Hepatic stellate cell (primary cell): ENCODE results near the gene THAP4.
"Not testable (repeated sequence)": the region's sequence is repeated elsewhere in the genome, so short reads cannot be mapped to it uniquely, and the experiment has no call there.

Experiments
- DNase-seq: peaks from one replicate; pipeline ENCODE4 v3.0.0; 2011; ENCODE audit warnings: low spot score

The THAP4 gene

GRCh38 chr2:241612156-241613016 is 24.6 kb downstream of the THAP4 start:
- no peak for DNase-seq

DNA sequence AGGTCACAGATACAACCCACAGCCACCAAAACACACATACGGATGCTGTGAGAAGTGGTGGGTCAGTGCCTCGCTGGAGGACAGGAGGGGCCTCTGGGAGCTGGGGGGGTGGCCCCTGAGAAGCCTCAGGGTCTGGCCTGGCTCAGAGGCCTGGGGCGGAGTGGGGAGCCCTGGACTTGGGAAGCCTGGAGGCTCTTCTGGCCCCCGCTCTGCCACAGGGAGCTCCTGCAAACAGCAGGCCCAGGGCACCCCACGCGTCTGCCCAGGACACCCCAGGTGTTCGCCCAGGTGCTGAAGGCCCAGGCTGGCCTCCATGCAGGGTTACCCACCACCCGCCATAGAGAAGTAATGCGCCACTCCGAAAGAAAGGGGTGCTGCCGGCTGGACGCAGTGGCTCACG is 25.9 kb downstream of the THAP4 start:
- DNase-seq: no peak

GRCh38 chr2:241609859-241610793 is 26.8 kb downstream of the THAP4 start:
- peak; percentile 90 for DNase-seq

DNA sequence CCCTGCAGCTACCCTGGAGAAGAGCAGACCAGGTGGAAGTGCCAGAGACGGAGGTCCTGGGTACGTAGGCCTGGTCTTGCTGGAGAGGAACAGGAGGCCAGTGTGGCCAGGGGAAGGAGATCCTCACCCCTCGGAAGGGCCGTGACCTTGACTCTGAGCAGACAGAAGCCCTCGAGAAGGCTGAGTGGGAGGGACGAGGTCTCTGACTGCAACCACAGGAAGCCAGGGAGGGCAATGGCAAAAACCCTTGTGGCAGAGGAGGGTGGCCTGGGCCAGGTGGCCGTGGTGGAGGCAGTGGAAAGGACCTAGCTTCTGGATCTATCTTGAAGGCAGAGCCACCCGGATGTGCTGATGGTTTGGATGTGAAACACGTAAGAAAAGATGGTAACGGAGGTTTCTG is 28.1 kb downstream of the THAP4 start:
- DNase-seq: no peak

DNA sequence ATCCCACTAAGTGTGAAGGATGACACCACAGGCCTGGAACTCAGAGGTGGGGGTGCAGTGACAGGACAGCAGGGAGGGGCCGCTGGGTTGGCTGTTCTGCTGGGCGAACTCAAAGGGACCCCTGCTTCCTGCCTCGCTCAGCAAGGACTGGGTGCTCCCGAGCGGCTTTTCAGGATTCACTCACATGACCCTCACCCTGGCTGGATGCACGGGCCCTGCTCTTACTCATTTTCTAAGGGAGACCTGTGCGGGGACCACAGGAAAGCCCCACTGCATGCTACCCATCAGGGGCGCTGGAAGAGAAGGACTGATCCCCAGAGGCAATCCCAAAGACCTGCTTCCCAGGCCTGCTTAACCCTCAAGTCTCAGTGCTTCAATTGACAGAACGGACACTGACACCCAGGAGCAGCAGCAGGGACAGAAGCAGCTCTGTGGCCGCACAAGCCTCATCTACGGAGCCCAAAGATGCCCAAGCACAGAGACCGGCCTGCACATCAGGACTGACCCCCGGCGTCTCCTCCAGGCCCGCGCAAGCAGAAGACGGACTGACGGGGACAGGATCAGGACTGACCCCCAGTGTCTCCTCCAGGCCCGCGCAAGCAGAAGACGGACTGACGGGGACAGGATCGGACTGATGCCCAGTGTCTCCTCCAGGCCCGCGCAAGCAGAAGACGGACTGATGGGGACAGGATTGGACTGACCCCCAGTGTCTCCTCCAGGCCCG is 29.6 kb downstream of the THAP4 start:
- no peak for DNase-seq

GRCh38 chr2:241606186-241606585 is 30.8 kb downstream of the THAP4 start:
- no peak for DNase-seq

- no peak for DNase-seq
Measured at GRCh38 chr2:241603686-241604085, 33.3 kb downstream of the THAP4 start.

DNA sequence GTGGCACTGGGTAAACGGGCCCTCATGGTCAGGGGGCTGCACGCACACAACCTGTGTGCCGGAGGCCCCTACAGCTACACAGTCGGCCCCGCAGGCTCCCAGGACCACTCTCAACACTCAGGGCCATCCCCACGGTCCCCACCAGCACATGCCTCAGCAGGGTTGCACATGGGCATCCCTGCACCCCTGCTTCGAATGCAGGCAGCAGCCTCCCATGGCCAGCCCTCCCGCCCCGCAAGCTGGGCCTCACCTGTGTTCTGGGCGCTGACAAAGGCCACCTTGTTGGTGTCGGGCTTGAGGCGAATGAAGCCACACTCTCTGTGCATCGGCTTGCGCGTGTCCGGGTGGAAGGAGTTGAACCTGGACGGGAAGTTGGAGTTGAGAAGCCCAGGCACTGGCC is 34.2 kb downstream of the THAP4 start:
- no peak for DNase-seq

GRCh38 chr2:241601841-241602240 is 35.1 kb downstream of the THAP4 start:
- DNase-seq: no peak

DNA sequence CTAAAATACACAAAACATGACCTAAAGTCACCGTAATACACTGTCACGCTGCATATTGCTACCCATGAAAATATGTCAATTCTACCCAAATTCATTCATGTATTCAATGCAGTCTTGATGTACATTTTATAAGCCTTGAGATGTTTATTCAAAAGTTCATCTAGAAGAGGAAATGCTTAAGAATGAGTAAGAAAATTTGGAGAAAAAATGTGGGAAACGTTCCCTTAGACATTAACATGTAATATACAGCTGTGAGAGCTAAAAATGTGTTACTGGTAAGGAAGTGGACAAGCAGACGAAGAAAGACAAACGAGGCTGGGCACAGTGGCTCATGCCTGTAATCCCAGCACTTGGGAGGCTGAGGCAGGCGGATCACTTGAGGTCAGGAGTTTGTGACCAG is 37.3 kb downstream of the THAP4 start:
- no peak for DNase-seq

DNA sequence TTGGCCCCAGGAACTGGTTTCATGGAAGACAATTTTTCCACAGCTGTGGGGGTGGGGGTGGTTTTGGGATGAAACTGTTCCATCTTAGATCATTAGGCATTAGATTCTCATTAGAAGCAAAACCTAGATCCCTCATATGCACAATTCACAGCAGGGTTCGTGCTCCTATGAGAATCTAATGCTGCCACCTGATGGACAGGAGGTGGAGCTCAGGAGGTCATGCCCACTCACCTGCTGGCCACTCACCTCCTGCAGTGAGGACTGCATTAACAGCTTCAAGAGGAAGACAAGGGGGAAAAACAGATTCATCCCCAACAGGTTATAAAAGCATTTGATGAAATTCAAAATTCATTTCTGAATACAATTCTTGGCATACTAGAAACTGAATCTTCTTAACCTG is 38.5 kb downstream of the THAP4 start:
- DNase-seq: no peak

GRCh38 chr2:241598061-241598460 is 38.9 kb downstream of the THAP4 start:
- no peak for DNase-seq

DNA sequence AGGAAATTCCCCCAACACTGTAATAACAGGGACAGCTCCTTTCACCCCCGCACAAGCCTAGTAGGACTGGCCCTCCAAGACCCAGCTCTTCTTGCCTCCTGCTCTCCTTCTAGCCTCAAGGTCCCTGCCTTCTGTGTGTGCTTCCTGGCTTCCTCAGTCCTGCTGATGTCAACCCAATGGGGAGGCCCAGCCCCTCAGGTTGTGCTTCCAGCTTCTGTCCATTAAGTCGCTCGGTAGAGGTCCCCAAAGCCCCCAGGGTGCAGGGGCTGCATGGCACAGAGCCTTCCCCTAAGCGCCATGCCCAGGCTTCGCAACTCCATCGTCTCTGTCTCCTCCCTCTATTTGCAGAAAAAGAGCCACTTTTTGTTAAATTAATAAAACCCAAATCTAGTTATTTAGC is 39.4 kb downstream of the THAP4 start:
- DNase-seq: no peak

DNA sequence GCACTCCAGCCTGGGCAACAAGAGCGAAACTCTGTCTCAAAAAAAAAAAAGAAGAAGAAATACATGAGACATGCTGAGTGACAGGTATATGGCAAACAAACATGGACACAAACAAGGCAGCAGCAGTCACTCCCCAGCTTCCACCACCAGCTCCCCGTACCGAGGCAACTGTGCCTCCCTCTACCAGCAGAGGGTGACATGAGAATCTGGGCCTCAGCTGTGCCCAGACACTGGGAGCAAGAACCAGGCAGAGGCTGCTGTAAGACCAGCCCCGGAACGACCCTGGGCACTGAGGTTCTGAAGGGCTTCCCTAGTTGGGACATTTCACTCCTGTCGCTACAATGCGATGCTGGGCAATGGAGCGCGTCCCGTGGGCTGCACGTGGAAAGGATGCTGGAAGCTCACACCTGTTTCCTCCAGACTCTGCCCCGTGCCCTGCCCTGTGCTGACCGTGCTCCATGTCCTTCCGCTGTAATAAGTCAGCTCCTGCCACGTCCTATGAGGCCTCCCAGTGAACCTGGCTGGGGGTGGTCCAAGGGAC is 41.3 kb downstream of the THAP4 start:
- DNase-seq: no peak

DNA sequence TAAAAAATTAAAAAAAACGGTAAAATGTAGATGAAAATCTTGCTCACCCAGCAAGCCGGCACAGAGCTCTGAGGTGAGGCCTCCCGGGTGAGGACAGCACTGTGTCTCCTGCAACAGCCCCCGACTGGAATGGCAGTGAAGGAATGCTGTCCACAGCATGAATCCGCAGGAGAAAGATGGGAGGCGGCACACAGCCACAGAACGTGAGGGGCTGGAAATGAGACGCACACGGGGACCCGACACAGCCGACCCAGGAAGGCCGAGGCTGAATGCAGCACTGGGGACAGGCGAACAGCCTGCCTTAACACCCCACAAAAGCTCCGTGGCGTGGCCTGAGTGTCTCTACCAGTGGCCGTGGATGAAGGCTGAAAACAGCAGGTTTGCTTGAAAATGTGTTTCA is 43.7 kb downstream of the THAP4 start:
- DNase-seq: no peak

DNA sequence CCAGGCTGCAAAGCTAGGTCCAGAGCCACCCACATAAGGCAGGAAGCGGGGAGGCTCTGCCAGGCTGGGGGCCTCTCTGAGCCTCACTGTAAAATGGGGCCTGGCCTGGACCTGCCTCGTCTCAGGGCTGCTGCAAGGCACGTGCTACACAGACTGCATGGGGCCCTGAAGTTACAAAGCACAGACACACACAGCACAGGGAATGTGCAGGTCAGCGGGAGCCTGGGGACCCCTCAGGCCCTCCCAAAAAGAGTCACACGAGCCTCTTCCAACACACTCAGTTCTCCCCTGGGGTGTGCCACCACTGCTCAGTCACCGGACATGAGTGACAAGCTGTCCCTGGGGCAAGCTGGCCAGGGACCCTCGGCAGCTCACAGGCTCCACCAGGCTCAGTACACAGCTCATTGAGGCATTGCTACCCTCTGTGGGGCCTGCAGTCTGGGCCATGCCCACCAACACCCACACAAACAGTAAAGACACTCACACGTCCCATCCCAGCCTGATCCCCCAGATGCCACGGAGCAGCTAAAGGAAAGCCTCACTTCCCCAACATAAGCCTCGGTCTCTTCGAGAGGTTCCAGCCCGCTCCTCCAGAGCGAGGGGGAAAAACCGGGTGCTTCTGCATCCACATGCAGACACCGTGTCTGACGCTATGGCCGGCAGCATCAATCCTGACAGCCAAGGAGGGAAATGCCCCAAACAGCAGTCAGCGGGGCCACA is 44.7 kb downstream of the THAP4 start:
- no peak for DNase-seq

- not testable (repeated sequence) for DNase-seq
Measured at GRCh38 chr2:241590496-241591455, 46.2 kb downstream of the THAP4 start.

- not testable (repeated sequence) for DNase-seq
Measured at GRCh38 chr2:241589863-241590262, 47.1 kb downstream of the THAP4 start.

DNA sequence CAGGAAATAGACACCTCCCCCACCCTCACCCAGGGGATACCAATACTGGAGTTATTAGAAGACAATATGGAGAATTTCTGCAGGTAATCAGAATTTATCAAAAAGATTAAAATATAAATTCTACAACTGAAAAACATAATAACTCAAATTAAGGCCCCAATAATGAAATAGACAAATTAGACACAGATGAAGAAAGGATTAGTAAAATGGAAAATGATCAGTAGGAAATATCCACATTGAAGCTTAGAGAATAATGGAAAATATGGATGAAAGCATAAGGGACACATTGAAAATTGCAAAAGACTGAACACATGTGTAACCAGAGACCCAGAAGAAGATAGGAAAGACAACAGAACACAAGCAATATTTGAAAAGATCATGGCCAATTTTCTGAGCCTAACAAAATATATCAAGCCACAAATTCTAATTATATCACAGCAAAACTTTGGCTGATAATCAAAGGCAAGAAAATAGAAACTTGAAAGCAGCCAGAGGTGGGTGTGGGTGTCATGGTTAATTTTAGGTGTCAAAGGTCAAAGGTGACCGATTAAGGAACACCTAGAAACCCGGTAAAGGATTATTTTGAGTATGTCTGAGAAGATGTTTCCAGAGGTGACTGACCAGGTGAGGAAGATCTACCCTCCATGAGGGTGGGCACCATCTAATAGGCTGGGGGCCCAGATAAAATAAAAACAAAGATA is 50.2 kb downstream of the THAP4 start:
- no peak for DNase-seq

DNA sequence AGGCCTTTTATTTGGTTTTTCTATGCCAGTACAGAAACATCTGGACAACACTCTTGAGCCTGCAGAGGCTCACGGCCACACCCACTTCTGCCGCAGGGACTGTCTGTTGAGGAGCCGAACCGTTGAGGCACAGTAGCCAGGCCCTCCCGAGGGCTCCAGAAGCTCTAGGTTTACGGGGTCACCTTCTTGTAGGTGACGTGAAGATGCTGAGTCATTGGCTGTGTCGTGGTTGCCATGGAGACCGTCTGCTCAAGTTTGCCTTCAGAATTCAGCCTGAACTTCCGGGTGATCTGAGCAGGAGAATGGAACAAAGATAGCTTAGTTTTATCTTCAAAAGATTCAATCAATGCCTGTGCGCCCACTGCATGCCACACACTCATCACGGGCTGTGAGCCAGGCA is 52.5 kb downstream of the THAP4 start:
- DNase-seq: no peak
